Suprapubic skin (tissue), 4 donors: ENCODE results near the gene PDYN.

Experiments used
- CTCF ChIP-seq, 2 donors: fragments of 200-600 bp in 1 of 2; fragments of 450-650 bp in 1 of 2; sonication (generic) in 1 of 2; IDR thresholded peaks; one replicate each; pipeline ENCODE4 v1.5.1; 2016 to 2019; ENCODE audit warnings: antibody characterized with exemption in 2 of 2, mild to moderate bottlenecking in 1 of 2, moderate library complexity in 1 of 2
- EP300 ChIP-seq: sonication (generic); formaldehyde crosslinking; IDR thresholded peaks from one replicate; pipeline ENCODE4 v1.6.1; 2017; ENCODE audit warnings: antibody characterized with exemption
- POLR2A ChIP-seq, 2 donors: fragments of 450-650 bp; IDR thresholded peaks; one replicate each; pipeline ENCODE4 v1.6.1; 2017; ENCODE audit warnings: antibody characterized with exemption in 2 of 2, mild to moderate bottlenecking in 2 of 2, moderate library complexity in 2 of 2
- POLR2AphosphoS5 ChIP-seq, 3 donors: sonication (generic); formaldehyde crosslinking; IDR thresholded peaks; one replicate each; pipeline ENCODE4 v1.6.1; 2017; ENCODE audit warnings: antibody characterized with exemption in 3 of 3

DNA sequence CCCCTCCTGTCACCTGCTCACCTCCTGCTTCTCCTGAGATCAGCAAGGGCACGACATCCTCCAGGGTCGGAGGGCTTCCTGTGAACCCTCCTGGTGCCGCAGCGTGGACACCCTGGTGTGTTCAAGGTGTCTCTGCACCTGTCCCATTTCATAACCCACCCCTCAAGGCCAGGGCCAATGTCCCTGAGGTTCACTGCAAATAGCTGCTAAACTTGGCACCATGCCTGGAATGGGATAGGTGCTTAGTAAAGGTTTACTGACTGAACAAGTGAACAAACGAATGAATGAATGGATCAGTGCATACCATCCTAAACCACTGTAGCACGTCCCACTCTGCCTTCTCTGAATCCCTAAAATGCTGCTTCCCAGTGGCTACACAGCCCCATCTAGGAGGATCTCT is 63.7 kb downstream of the PDYN start:
- TF ChIP-seq CTCF (IDR thresholded peaks at IDR 0.05) (no peak), EP300 (no peak), POLR2A (IDR thresholded peaks at IDR 0.05) (no peak), POLR2AphosphoS5 (IDR thresholded peaks at IDR 0.05) (no peak)
